Measurements from ENCODE around the gene SDC1. TPM values are rescaled to one million over a fixed set of nuclear protein-coding genes. Genes with fewer than 3 reads are reported as not detected.
A peak's percentile ranks its signal among the peaks of the same experiment; 100 is the strongest.

SDC1 gene
- total RNA-seq, 4 donors from 2014 or later = 21.9 to 28.0 (median 24.7) TPM

DNA sequence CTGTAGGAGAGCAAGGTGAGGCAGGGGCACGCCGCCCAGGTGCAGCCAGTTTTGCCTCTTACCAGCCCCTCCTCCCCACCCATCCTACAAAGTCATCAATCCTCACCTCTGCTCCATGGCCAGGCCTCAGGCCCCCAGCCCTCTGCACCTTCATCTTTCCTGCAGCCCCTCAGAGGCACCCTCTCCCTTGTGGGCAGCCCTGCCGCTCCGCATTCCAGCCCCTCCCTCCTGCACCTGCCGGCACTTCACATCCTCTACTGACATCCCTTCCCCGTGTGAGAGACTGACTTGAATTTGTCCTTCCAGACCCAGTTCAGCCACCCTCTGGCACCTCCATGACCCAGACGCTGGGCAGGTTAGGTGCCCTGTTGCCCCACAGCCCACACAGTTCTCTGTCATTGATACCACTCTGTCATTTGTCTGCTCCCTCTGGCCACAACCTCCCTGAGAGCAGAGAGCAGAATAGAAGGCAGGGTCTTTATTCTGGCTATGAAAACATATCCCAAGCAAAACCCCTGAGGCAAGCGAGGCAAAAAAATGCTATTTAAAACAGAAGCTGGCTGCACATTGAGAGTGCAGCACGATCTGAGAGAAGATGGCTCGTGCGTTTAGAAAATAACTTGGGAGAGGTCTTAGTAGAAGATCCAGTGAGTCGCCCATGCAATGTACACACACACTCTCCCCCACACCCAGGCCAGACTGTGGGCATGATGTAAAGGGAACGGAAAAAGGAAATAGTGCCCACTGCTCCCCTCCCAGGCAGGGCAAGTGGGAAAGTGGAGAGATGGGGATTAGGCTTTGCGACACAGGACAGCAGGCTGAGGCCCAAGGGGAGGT is 25.9 kb downstream of the SDC1 start:
- Histone ChIP-seq H3K4me3 (replicated peaks in 1 of 3) (no peak overlapping the region), H3K27me3 (no peaks in the 10 kb centered on the region), H3K27ac (peak overlapping the region in 2 of 3 donors; percentile 57 to 71), H3K36me3 (no peaks in the 10 kb centered on the region), H3K4me1 (peaks cover 23 to 41% of the 10 kb centered on the region in 2 donors), H3K9me3 (no peaks in the 10 kb centered on the region)
- intact Hi-C loops (cut with DNase I) = no loop called here
- no peak for TF ChIP-seq POLR2A (IDR thresholded peaks at IDR 0.05)
- TF ChIP-seq, protein P1, sequence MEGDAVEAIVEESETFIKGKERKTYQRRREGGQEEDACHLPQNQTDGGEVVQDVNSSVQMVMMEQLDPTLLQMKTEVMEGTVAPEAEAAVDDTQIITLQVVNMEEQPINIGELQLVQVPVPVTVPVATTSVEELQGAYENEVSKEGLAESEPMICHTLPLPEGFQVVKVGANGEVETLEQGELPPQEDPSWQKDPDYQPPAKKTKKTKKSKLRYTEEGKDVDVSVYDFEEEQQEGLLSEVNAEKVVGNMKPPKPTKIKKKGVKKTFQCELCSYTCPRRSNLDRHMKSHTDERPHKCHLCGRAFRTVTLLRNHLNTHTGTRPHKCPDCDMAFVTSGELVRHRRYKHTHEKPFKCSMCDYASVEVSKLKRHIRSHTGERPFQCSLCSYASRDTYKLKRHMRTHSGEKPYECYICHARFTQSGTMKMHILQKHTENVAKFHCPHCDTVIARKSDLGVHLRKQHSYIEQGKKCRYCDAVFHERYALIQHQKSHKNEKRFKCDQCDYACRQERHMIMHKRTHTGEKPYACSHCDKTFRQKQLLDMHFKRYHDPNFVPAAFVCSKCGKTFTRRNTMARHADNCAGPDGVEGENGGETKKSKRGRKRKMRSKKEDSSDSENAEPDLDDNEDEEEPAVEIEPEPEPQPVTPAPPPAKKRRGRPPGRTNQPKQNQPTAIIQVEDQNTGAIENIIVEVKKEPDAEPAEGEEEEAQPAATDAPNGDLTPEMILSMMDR (IDR thresholded peaks at IDR 0.05) = no peak
- 83 to 85% methylated on average over 14 of the region's 14 CpGs for WGBS, 2 donors
- DNase-seq = no peak

GRCh38 chr2:20198001-20198400 is 26.9 kb downstream of the SDC1 start:
- DNase-seq = peak; percentile 97 to 98
- Histone ChIP-seq H3K27me3 (no peaks in the 10 kb centered on the region), H3K36me3 (no peaks in the 10 kb centered on the region), H3K4me1 (peaks cover 23 to 41% of the 10 kb centered on the region in 2 donors), H3K4me3 (replicated peaks in 1 of 3) (no peak overlapping the region), H3K9me3 (no peaks in the 10 kb centered on the region), H3K27ac (peak overlapping the region; percentile 81 to 87 (median 85))
- peak in 1 of 2 donors; percentile 10 for TF ChIP-seq POLR2A (IDR thresholded peaks at IDR 0.05)
- TF ChIP-seq, protein P1 (IDR thresholded peaks at IDR 0.05) = no peak
- WGBS, 2 donors = 20 to 42% methylated on average over 5 to 8 of the region's 9 CpGs
- intact Hi-C loops (cut with DNase I) = no loop called here

DNA sequence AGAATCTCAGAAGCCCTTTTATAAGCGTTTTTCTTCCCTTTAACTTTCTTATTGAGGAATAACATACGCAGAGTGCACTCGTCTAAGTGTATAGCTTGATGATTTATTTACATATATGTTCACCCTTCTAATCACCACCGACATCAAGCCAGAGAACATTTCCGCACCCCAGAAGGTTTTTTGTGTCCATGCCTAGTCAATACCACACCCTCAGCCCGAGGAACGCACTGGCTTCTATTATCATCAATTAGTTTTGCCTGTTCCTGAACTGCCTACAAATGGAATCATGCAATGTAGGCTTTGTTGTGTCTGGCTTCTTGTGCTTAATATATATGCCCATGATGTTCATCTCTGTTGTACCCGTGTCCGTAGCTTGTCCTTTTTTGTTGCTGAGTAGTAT is 27.7 kb downstream of the SDC1 start:
- no peaks in the 10 kb centered on the region for H3K9me3 ChIP-seq
- TF ChIP-seq, protein P1 (IDR thresholded peaks at IDR 0.05) = no peak
- no peak for TF ChIP-seq POLR2A (IDR thresholded peaks at IDR 0.05)
- peak overlapping the region; percentile 53 to 85 (median 81) for H3K27ac ChIP-seq
- H3K27me3 ChIP-seq = no peaks in the 10 kb centered on the region
- H3K4me1 ChIP-seq = peaks cover 23 to 44% of the 10 kb centered on the region in 2 donors
- intact Hi-C loops (cut with DNase I) = no loop called here
- WGBS, 2 donors = 79 to 86% methylated on average over 9 of the region's 9 CpGs
- H3K36me3 ChIP-seq = no peaks in the 10 kb centered on the region
- no peak overlapping the region for H3K4me3 ChIP-seq (replicated peaks in 1 of 3)
- DNase-seq = no peak

GRCh38 chr2:20196657-20197161 is 28.2 kb downstream of the SDC1 start:
- WGBS, 2 donors = 28 to 31% methylated on average over 14 to 15 of the region's 16 CpGs
- H3K4me1 ChIP-seq = peaks cover 25 to 49% of the 10 kb centered on the region in 2 donors

More at GRCh38 chr2:20196657-20197161, 28.2 kb downstream of the SDC1 start:
- intact Hi-C loops (cut with DNase I) = no loop called here
- H3K9me3 ChIP-seq = no peaks in the 10 kb centered on the region
- no peak overlapping the region for H3K4me3 ChIP-seq (replicated peaks in 1 of 3)
- DNase-seq = peak; percentile 80 to 81
- no peaks in the 10 kb centered on the region for H3K27me3 ChIP-seq
- TF ChIP-seq POLR2A (IDR thresholded peaks at IDR 0.05) = no peak
- TF ChIP-seq, protein P1 (IDR thresholded peaks at IDR 0.05) = peak in 1 of 6 experiments; percentile 3
- peak overlapping the region; percentile 53 to 85 (median 81) for H3K27ac ChIP-seq
- no peaks in the 10 kb centered on the region for H3K36me3 ChIP-seq

Measured in thyroid gland (tissue), 4 donors.